HL-60 (cell line): ENCODE data around the gene RND1.

Experiments used
- CTCF ChIP-seq: IDR thresholded peaks from one replicate; pipeline ENCODE4 v1.5.1; 2011; ENCODE audit warnings: low read length, control low read depth, inconsistent platforms; ENCODE audit not compliant: insufficient read depth
- POLR2AphosphoS5 ChIP-seq: IDR thresholded peaks from 2 replicates; pipeline ENCODE4 v1.6.1; 2012; ENCODE audit warnings: low read depth
- SPI1 ChIP-seq: IDR thresholded peaks from 2 replicates; pipeline ENCODE4 v1.6.1; 2012; ENCODE audit warnings: low read depth, mild to moderate bottlenecking, borderline replicate concordance
- TF ChIP-seq, protein P1 (sequence below): IDR thresholded peaks from 2 replicates; pipeline ENCODE4 v1.6.1; 2012; ENCODE audit warnings: low read depth; ENCODE audit not compliant: insufficient replicate concordance

GRCh38 chr12:48824905-48825304 lies 40.8 kb downstream of the RND1 start:
- TF ChIP-seq CTCF (no peak), POLR2AphosphoS5 (no peak), SPI1 (no peak)
- TF ChIP-seq, protein P1, sequence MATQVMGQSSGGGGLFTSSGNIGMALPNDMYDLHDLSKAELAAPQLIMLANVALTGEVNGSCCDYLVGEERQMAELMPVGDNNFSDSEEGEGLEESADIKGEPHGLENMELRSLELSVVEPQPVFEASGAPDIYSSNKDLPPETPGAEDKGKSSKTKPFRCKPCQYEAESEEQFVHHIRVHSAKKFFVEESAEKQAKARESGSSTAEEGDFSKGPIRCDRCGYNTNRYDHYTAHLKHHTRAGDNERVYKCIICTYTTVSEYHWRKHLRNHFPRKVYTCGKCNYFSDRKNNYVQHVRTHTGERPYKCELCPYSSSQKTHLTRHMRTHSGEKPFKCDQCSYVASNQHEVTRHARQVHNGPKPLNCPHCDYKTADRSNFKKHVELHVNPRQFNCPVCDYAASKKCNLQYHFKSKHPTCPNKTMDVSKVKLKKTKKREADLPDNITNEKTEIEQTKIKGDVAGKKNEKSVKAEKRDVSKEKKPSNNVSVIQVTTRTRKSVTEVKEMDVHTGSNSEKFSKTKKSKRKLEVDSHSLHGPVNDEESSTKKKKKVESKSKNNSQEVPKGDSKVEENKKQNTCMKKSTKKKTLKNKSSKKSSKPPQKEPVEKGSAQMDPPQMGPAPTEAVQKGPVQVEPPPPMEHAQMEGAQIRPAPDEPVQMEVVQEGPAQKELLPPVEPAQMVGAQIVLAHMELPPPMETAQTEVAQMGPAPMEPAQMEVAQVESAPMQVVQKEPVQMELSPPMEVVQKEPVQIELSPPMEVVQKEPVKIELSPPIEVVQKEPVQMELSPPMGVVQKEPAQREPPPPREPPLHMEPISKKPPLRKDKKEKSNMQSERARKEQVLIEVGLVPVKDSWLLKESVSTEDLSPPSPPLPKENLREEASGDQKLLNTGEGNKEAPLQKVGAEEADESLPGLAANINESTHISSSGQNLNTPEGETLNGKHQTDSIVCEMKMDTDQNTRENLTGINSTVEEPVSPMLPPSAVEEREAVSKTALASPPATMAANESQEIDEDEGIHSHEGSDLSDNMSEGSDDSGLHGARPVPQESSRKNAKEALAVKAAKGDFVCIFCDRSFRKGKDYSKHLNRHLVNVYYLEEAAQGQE = no peak
